RKO (cell line): Measurements from ENCODE around the gene DACT3.
"Not testable (repeated sequence)": the region's sequence is repeated elsewhere in the genome, so short reads cannot be mapped to it uniquely, and the experiment has no call there.

Experiments used
- DNase-seq: peaks from one replicate; pipeline ENCODE4 v3.0.0-alpha.2; 2016; ENCODE audit warnings: low spot score

DACT3 gene

DNA sequence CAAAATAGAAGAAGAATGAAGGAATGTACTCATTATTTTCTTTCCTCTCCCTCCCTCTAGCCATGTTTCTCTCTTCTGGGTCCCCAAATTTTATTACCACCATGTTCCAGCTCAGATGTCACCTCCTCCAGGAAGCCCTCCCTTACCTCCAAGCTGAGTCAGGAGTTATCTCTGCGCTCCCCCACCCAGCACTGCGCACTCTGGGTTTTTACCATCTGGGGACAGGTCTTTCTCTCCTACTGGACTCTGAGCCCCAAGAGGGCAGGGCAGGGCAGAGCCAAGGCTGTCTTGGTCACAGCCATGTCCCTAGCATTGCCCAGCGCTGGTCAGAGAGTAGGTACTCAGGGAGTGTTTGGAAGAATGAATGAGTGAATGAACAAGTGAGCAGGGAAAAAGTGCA lies 27.9 kb downstream of the DACT3 start:
- DNase-seq: no peak

DNA sequence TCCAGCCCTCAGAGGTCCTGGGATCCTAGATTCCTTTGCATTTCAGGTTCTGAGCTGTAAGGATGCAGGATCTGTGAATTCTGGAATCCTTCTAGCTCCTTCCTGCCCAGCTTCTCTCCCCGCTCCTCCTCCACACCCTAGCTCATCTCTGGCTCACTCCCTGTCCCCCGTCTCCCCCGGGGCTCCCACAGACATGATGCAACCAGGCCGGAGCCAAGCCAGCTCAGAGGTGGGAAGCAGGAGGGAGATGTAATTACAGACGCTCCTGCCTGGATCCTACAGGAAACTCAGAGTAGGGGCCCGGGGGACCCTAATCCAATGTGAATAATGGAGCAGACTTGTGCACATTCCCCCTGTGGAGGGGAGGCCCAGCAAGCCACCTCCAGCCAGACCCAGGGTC lies 29.5 kb downstream of the DACT3 start:
- no peak for DNase-seq

DNA sequence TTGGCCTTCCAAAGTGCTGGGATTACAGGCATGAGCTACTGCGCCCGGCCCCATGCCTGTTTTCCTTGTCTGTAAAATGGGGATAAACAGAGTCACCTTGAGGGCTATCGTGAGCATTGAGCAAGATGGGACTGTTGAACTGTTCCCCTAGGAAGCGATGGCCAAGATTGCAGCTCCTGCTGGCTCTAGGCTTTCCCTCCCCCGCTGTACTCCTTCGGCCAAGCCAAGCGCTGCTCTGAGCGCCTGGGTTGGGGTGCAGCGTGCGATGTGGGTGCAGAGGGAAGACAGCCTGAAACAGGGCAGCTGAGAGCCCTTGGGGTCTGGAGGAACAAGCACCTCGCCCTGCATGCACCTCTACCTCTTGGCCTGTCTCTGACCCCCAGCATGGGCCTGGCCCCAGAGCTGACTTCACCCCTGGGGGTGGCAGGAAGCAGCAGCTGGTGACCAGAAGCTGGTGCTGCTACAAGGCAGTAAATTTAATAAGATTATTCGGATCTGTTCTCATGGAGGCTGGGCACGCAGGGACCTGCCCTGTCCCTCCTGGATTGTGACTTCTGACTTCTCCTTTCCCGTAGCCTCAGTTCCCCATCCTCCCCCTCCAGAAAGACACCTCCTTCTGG lies 30.3 kb downstream of the DACT3 start:
- DNase-seq: no peak

DNA sequence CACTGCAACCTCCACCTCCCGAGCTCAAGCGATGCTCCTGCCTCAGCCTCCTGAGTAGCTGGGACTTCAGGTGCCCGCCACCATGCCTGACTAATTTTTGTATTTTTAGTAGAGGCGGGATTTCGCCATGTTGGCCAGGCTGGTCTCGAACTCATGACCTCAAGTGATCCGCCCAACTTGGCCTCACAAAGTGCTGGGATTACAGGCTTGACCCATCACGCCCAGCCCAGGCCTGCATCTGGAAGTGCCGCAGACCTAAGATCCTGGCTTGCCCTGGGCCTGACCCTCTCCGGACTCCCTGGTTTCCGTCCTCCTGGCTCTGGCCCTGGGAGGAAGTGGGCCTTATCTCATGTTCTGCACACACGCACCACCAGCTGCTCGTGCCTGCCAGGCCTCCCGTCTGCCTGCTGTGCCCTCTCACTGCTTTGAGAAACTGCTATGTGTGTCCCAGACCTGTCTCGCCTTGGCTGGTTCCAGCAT lies 31.4 kb downstream of the DACT3 start:
- DNase-seq: no peak

DNA sequence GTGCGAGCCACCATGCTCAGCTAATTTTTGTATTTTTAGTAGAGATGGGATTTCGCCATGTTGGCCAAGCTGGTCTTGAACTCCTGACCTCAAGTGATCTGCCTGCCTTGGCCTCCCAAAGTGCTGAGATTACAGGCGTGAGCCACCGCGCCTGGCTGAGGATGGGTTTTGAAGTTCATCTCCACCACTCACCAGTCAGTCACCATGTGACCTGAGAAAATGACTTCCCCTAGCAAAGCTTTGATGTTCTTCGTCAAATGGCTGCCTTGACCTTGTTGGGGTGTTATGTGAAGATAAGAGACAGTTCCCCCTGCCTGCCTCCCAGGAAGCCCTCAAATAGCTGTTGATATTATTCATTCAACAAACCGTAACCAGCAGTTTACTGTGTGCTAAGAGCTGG lies 32.0 kb downstream of the DACT3 start:
- DNase-seq: not testable (repeated sequence)

DNA sequence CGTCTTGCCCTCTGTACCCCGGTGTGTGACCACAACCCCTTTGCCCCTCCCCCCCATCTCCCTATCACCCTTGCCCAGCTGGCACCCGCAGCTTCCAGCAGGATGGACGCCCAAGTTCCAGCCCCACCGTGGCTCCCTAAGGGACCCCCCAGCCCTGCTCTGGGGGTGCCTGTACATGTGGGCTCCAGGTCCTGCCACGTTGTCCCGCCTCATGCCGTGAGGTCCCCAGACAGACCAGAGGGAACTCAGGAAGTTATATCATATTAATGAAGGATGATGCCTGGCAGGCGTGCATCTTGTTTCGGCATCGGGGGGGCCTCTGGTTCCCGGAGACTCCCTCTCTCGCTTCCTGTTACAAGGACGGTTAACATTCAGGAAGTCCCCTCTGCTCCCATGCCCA lies 34.5 kb downstream of the DACT3 start:
- no peak for DNase-seq

DNA sequence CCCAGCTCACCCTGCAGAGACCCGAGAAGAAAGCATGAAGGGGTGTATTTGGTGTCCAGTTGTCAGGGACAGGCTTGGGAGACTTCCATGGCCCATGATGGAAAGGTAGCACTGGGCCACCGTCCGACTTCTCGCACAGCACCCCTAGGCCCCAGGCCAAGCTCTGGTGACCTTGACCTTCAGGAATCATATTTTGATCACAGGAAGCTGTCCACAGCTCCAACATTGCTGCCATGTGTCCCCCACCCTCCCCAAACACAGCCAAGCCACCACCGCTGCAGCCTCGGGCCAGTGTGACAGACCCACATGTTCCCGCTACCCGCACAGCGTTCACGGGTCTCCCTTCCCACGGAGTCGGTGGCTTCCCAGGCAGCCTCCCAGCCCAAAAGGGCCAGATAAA lies 35.3 kb downstream of the DACT3 start:
- DNase-seq: no peak

DNA sequence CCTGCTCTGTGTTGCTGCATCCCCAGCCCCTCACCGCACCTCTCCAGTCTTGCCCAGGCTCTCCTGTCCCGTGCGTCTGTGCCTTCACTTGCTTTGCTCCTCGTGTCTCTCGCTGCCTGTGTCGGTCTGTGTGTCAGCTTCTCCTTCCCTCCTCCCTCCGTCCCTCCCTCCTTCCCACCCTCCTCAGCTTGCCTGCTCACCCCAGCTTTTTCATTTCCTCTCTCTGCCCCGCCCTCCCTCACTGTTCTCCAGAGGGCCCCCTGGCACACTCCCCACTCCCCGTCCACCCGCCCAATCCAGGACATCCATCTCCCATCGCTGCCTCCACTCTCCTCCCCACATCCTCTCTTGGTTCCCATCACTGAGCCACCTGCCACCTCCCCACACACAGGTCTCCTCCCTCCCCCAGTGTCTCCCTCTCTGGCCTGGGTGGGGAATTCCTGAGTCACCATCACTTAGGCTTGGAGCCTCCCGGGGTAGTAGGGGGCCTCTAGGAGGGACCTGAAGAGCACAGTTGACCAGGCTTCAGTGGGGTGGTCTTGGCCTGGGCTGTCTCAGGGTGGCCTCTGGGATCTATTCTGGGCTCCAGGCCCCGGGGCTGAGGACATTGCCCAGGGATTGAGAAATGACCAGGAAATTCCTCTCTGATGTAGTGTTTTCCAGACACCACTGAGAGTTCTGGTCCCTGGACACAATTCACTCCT lies 35.9 kb downstream of the DACT3 start, which contains the start of gene PTGIR:
PTGIR (minus strand) TSS at position 132 of the 704 bp plus-strand sequence. CDS start 864 bp downstream, outside the sequence.
- DNase-seq: no peak

DNA sequence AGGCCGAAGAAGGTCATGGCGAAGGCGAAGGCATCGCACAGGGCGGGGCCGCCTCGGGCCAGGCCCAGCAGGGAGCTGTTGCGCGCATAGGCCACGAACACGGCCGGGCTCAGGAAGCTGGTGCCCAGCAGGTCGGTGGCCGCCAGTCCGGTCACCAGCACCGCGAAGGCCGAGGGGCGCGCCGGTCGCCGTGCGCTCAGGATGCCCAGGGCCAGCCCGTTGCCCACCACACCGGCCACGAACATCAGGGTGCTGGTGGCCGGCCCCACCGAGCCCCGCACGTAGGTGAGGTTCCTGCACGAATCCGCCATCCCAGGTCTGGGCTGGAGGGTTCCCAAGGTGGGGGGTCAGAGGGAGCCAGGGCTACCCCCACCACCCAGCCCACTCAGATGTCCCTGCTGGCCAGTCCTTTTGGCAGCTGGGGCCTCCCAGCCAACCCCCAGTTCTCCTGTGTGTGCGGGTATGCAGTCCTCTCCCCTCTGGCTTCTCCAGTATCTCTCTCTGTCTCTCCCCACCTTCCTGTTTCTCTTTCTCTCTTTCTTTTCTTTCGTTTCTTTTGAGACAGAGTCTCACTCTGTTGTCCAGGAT lies 37.0 kb downstream of the DACT3 start:
- no peak for DNase-seq

DNA sequence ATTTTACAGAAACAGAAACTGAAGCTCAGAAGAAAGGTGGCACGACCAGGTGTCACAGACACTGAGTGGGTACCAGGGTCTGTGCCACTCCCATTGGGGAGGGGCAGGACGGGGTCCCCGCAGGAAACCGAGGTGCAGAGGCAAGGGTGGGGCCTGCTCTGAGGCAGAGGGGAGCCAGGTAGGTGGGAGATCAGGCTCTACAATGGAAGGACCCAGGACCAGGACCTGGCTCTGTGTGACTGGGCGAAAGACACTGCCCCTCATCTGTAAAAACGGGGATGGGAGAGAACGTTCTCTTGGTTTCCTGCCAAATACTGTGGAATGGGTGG lies 38.9 kb downstream of the DACT3 start:
- no peak for DNase-seq

DNA sequence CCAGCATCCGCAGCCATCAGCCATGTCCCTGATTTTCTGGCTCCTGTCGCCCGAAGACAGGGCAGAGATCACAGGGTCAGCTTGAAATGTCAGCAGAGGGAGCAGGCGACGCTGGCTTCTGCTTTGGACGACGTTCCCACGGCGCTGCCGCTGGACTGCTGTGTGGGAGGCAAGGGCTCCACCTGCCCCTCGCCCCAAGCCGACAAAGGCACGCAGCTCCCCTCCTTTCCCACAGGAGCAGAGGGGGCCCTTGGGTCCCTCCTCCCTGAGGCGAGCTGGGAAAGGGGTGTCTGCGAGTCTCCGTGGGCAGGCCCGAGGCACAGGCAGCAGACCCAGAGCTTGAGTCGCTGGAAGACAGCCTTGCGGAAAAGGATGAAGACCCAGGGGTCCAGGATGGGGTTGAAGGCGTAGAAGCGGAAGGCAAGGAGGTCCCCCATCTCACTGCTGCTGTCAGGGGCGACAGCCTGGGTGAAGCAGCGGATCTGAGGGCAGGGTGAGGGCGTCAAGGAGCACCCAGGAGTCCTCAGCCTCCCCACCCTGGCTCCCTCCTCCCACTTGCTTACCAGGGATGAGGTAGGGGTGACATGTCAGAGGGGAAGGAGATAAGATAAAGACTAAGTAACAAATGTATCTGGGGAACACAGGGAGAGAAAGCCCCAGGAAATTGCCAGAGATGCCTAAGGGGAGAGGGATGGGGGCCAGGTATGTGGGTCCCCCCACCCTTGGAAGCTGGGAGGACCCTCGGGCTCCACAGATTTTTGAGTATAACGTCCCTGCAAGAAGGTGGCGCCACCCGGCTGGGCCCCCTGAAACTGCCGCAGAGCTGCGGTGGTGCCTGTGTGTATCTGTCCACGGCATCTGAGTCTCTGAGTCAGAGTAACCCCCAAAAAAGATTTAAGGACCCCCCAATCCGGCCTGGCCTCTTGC lies 39.5 kb downstream of the DACT3 start:
- DNase-seq: no peak

DNA sequence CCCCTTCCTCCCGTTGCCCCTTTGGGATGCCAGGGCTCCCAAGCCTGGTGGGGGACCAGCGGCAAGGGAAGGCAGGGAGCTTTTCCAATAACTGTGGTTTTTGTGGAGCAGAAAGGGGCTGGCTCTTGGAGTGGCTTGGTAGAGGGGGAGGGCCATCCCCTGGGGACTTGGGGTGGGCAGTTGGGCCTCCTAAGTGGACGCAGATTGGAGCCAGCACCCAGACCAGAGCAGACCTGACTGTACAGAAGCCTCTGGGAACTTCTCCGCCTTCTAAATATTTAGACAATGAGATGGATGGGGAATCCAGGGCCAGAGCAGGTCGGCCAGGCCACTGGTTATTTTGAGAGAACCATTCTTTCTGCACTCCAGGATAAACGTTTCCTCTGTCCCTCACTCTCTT lies 40.3 kb downstream of the DACT3 start:
- no peak for DNase-seq

DNA sequence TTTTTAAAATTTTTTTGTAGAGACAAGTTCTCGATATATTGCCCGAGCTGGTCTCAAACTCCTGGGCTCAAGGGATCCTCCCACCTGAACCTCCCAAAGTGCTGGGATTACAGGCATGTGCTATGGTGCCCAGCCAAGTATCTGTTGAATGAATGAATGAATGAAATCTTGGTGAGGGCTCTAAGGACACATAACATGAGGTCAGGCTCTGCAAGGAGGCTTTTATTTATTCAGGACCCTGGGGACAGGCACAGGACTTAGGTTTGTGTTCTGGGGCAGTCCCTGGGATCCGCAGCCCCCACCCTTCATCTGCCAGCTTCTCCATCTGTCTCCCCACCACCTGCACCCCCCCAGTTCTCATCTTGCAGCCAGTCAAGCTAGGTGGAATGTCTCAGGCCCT lies 40.7 kb downstream of the DACT3 start:
- no peak for DNase-seq

DNA sequence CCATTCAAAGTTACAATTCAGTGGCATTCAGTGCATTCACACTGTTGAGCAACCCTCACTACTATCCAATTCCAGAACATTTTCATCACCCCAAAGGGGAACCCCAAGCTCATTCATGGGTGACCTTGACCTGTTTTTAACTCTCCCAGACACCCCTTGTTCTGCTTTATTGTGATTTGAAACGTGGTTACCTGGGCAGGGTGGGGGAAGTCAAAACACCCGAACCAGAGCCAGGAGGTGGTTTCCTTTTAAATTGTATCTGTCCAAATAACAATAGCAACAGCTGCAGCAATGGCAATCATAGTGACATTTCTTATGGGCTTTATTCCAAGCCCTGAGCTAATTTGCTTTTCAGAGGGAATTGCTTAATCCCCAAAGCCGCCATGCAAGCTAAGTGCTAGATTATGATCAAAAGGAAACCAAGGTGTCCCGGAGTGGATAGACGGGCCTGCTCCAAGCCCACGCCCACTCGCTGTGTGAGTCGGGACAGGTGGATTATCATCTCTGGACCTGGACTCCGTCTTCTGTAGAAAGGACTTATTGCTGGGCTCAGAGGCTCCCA lies 42.2 kb downstream of the DACT3 start:
- no peak for DNase-seq

DNA sequence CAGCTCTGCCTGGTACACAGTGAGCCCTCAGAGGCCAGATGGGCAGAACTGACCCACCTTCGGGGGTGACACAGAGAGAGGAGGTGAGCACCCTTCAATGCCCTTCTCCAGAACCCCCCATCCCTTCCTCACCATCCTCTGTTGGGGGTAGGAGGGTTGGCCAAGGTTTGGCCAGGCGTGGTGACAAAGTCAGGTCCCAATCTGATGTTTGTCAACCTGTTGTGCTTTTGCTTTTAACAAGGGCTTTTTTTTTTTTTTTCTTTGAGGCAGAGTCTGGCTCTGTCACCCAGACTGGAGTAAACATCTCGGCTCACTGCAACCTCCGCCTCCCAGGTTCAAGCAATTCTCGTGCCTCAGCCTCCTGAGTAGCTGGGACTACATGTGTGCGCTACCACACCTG lies 43.4 kb downstream of the DACT3 start:
- DNase-seq: no peak

DNA sequence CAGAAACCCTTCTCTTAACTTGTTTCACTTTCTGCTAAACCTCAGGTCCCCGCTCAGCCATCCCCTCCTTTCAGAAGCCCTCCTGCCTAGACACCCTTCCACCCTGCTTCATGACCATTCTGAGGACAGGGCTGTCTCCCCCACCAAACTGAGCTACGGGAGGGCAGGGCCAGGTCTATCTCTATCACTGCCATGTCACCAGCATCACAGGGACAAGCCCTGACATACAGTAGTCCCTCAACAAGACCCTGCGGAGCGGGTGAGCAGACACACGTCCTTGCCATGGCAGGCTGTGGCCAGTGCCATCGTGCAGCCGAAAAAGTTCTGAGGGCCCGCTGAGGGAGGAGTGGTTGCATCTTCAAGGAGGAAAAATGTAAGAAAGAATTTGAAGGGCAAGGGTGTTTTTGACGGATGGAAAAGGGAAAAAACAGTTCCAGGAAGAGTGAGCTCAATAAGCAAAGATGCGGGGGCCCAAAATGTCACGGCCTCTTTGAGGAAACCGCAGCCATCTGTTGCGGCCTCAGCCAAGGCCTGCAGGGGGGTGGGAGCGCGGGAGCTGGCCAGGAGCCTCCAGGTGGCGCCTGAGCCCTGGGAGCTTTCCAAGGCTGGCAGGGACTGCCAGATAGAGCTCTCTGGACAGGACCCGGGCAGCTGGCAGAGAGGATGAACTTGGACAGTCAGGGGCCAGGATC lies 44.2 kb downstream of the DACT3 start:
- peak; percentile 35 for DNase-seq

DNA sequence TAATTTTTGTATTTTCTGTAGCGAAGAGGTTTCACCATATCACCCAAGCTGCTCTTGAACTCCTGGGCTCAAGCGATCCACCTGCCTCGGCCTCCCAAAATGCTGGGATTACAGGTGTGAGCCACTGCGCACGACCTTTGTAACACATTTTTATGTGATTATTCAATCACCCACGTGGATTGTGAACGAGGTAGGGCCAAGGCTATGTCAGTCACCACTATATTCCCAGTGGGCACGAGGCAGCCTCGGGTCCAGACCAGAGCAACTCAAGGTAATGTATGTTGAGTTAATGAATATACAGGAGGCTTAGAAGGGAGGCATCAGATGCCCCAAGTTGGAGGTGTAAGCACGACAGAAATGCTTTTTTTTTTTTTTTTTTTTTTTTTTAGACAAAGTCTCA lies 45.0 kb downstream of the DACT3 start:
- DNase-seq: no peak

DNA sequence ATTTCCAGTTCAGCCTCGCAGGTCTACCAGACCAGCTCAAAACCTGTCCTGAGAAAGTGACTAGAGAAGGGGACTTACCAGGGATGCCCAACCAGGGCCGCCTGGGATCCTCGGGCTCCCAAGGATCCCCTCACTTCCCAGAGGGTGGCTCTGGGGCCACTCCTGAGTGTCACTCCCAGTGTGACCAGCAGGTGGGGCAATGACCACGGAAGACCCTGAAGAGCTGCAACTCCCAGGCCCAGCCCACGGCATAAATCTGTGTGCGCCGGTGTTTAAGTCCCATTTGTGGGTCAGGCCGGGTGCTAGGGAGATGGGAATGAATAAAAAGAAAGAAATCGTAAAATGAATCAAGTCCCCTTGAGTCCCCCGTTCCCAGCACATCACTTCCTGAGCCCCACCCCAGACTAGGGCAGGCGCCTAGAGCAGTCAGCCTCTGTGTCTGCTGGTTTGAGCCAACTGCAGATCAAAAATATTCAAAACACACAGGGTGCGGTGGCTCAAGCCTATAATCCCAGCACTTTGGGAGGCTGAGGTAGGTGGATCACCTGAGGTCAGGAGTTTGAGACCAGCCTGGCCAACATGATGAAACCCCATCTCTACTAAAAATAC lies 46.8 kb downstream of the DACT3 start:
- peak; percentile 75 for DNase-seq

DNA sequence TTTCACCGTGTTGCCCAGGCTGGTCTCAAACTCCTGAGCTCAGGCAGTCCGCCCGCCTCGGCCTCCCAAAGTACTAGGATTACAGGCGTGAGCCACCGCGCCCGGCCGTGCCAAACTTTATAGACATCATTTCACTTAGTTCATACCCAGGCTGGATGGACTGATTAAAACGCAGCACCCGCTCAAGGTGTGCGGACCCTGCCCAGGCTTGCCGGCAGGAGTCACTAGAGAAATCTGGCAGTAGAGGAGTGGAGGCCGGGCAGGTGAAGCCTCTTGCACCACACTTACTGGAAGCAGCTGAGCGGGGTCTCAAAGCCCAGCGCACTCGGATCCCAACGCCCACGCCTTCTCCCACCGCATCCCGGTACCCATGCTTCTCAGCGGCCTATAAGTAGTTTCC lies 47.5 kb downstream of the DACT3 start:
- no peak for DNase-seq

DNA sequence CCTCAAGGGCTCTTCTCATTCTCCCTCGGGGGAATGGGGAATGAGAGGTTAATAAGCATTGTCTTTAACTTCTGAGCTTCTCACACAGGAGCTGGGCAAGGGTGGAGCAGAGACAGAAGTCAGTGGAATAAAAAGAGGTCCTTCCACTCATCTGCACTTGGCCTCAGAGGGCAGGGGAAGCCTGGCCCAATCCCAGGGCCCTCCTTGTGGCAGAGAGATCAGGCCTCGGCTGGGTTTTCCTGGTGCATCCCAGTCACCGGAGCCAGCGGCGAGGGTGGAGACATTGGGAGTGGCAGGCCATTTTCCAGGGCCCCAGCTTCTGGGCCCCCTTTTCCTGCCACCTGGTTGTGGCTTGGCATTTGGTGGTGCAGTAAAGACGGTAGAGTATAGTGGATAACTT lies 49.2 kb downstream of the DACT3 start:
- no peak for DNase-seq
